Osteoblast (primary cell): Measurements from ENCODE around the gene HERC6. TPM values are rescaled to one million over a fixed set of nuclear protein-coding genes. Genes with fewer than 3 reads are reported as not detected.

Source experiments
- DNase-seq: peaks from one replicate; pipeline ENCODE4 v3.0.0; 2011; ENCODE audit warnings: low spot score, mixed read lengths; ENCODE audit not compliant: insufficient read length; ENCODE audit errors: missing footprints
- H2AFZ ChIP-seq: 2 replicates; pipeline ENCODE4 v1.6.0; 2011; ENCODE audit warnings: mild to moderate bottlenecking, low read length
- H3K27ac ChIP-seq: 2 replicates; pipeline ENCODE4 v1.5.1; 2011; ENCODE audit warnings: mild to moderate bottlenecking, low read depth, low read length, moderate library complexity
- H3K27me3 ChIP-seq: 2 replicates; pipeline ENCODE4 v1.6.0; 2012; ENCODE audit warnings: mild to moderate bottlenecking, control low read depth, inconsistent platforms, low read length, moderate library complexity; ENCODE audit not compliant: insufficient read depth
- H3K36me3 ChIP-seq: 2 replicates; pipeline ENCODE4 v1.5.1; 2011; ENCODE audit warnings: mild to moderate bottlenecking, low read length, control low read depth, moderate library complexity; ENCODE audit not compliant: insufficient read depth
- H3K4me1 ChIP-seq: 2 replicates; pipeline ENCODE4 v1.5.1; 2011; ENCODE audit warnings: mild to moderate bottlenecking, low read length, control low read depth, moderate library complexity; ENCODE audit not compliant: insufficient read depth
- H3K4me2 ChIP-seq: 2 replicates; pipeline ENCODE4 v1.6.0; 2011; ENCODE audit warnings: mild to moderate bottlenecking, low read length; ENCODE audit not compliant: insufficient read depth
- H3K4me3 ChIP-seq: fragments of 200-600 bp; sonication (generic); 3 replicates; pipeline ENCODE4 v1.5.1; 2012; ENCODE audit warnings: mild to moderate bottlenecking, low read length, inconsistent platforms; ENCODE audit not compliant: insufficient read depth
- H3K79me2 ChIP-seq: 2 replicates; pipeline ENCODE4 v1.6.0; 2012; ENCODE audit warnings: mild to moderate bottlenecking, low read length, control low read depth, inconsistent platforms; ENCODE audit not compliant: insufficient read depth
- H3K9me3 ChIP-seq: 2 replicates; pipeline ENCODE4 v1.5.1; 2011; ENCODE audit warnings: low read depth, low read length, control low read depth
- H4K20me1 ChIP-seq: 2 replicates; pipeline ENCODE4 v1.6.0; 2012; ENCODE audit warnings: mild to moderate bottlenecking, low read length, control low read depth; ENCODE audit not compliant: insufficient read depth
- total RNA-seq: library from RNA; depleted of rRNA; stranded (reverse); fragments of >200 nt; gene quantifications from 2 replicates; pipeline ENCODE4 v1.2.3, GENCODE V29; 2012
- TF ChIP-seq, protein P1 (sequence below): IDR thresholded peaks from 2 replicates; pipeline ENCODE4 v1.5.1; 2011; ENCODE audit warnings: mild to moderate bottlenecking, low read depth, low read length, moderate library complexity; ENCODE audit errors: extremely low read depth

HERC6 gene
- total RNA-seq, 1 donor: 21.4 TPM

GRCh38 chr4:88457307-88458103 lies 78.9 kb downstream of the HERC6 start:
- Histone ChIP-seq H4K20me1 (no peaks in the 10 kb centered on the region), H3K9me3 (no peaks in the 10 kb centered on the region), H3K27ac (no peak overlapping the region), H3K4me3 (peak overlapping the region; percentile 76), H2AFZ (peak overlapping the region; percentile 86), H3K4me1 (no peaks in the 10 kb centered on the region), H3K79me2 (no peaks in the 10 kb centered on the region), H3K27me3 (peaks cover 35% of the 10 kb centered on the region), H3K36me3 (no peaks in the 10 kb centered on the region), H3K4me2 (peak overlapping the region; percentile 87)
- no peak for DNase-seq
- TF ChIP-seq, protein P1, sequence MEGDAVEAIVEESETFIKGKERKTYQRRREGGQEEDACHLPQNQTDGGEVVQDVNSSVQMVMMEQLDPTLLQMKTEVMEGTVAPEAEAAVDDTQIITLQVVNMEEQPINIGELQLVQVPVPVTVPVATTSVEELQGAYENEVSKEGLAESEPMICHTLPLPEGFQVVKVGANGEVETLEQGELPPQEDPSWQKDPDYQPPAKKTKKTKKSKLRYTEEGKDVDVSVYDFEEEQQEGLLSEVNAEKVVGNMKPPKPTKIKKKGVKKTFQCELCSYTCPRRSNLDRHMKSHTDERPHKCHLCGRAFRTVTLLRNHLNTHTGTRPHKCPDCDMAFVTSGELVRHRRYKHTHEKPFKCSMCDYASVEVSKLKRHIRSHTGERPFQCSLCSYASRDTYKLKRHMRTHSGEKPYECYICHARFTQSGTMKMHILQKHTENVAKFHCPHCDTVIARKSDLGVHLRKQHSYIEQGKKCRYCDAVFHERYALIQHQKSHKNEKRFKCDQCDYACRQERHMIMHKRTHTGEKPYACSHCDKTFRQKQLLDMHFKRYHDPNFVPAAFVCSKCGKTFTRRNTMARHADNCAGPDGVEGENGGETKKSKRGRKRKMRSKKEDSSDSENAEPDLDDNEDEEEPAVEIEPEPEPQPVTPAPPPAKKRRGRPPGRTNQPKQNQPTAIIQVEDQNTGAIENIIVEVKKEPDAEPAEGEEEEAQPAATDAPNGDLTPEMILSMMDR: no peak

GRCh38 chr4:88458104-88458740 lies 79.6 kb downstream of the HERC6 start:
- no peak for DNase-seq
- Histone ChIP-seq H3K27me3 (peaks cover 35% of the 10 kb centered on the region), H4K20me1 (no peaks in the 10 kb centered on the region), H2AFZ (no peak overlapping the region), H3K79me2 (no peaks in the 10 kb centered on the region), H3K4me3 (no peak overlapping the region), H3K4me2 (peak overlapping the region; percentile 87), H3K36me3 (no peaks in the 10 kb centered on the region), H3K4me1 (no peaks in the 10 kb centered on the region), H3K27ac (no peak overlapping the region), H3K9me3 (no peaks in the 10 kb centered on the region)
- TF ChIP-seq, protein P1: no peak

DNA sequence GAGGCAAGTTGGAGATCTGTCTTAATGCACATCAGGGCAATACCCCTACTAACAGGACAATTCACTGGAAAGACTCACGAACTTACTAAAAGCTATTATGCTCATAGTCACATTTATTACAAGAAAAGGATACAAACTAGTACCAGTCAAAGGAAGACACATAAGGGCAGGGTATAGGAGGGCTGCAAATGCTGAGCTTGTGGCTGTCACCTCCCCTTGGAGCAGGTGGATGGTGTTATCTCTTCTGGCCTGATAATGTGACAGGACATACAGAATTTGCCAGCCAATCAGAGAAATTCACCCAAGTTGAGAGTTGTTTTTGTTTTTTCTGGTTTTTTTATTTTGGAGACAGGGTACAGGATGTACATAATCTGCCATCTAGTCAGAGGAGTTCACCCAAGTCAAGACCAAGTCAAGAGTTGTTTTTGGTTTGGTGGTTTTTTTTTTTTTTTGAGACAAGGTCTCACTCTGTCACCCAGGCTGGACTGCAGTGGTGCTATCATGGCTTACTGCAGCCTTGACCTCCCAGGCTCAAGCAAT lies 87.1 kb downstream of the HERC6 start:
- TF ChIP-seq, protein P1: no peak
- no peak overlapping the region for H3K27ac ChIP-seq
- H3K9me3 ChIP-seq: no peaks in the 10 kb centered on the region
- no peak overlapping the region for H3K4me3 ChIP-seq
- H3K4me1 ChIP-seq: no peaks in the 10 kb centered on the region
- no peaks in the 10 kb centered on the region for H3K79me2 ChIP-seq
- H4K20me1 ChIP-seq: no peaks in the 10 kb centered on the region
- no peak overlapping the region for H3K4me2 ChIP-seq
- DNase-seq: no peak
- peaks cover 5% of the 10 kb centered on the region for H3K27me3 ChIP-seq
- no peaks in the 10 kb centered on the region for H3K36me3 ChIP-seq
- no peak overlapping the region for H2AFZ ChIP-seq

- Histone ChIP-seq H3K27me3 (peaks cover 10% of the 10 kb centered on the region), H3K4me3 (no peak overlapping the region), H2AFZ (no peak overlapping the region), H3K4me2 (no peak overlapping the region), H3K4me1 (no peaks in the 10 kb centered on the region), H3K27ac (no peak overlapping the region), H4K20me1 (no peaks in the 10 kb centered on the region), H3K9me3 (no peaks in the 10 kb centered on the region), H3K79me2 (no peaks in the 10 kb centered on the region), H3K36me3 (no peaks in the 10 kb centered on the region)
- TF ChIP-seq, protein P1: no peak
- DNase-seq: no peak
Measured at GRCh38 chr4:88467392-88467791, 88.7 kb downstream of the HERC6 start.
